Keratinocyte (primary cell): ENCODE measurements around the gene TTR. TPM values are rescaled to one million over a fixed set of nuclear protein-coding genes. Genes with fewer than 3 reads are reported as not detected.

Source experiments
- DNase-seq: peaks from one replicate; pipeline ENCODE4 v3.0.0-alpha.2; 2011; ENCODE audit warnings: low read depth, missing footprints, low spot score
- FAIRE-seq: peaks from 2 replicates; lab custom pipeline; 2011; peaks lifted over from hg19 to GRCh38; lab: Jason Lieb, UNC
- H2AFZ ChIP-seq: 2 replicates; pipeline ENCODE4 v1.6.0; 2012; ENCODE audit warnings: low read length, control low read depth, inconsistent platforms; ENCODE audit not compliant: control insufficient read depth
- H3K27ac ChIP-seq: 2 replicates; pipeline ENCODE4 v1.5.1; 2011; ENCODE audit warnings: low read length; ENCODE audit not compliant: control insufficient read depth, insufficient read depth
- H3K27me3 ChIP-seq: 3 replicates; pipeline ENCODE4 v1.6.0; 2011; ENCODE audit warnings: low read length; ENCODE audit not compliant: control insufficient read depth, insufficient read depth; ENCODE audit errors: extremely low read depth
- H3K36me3 ChIP-seq, 2 experiments: 2 replicates in 1 of 2; 3 replicates in 1 of 2; pipeline ENCODE4 v1.5.1; 2011; ENCODE audit warnings: low read length in 2 of 2, mild to moderate bottlenecking in 1 of 2; ENCODE audit not compliant: control insufficient read depth in 2 of 2, insufficient read depth in 2 of 2; ENCODE audit errors: extremely low read depth in 1 of 2
- H3K4me1 ChIP-seq: 3 replicates; pipeline ENCODE4 v1.5.1; 2011; ENCODE audit warnings: low read length; ENCODE audit not compliant: control insufficient read depth, insufficient read depth; ENCODE audit errors: extremely low read depth
- H3K4me2 ChIP-seq: 3 replicates; pipeline ENCODE4 v1.6.0; 2011; ENCODE audit warnings: low read depth, low read length; ENCODE audit not compliant: control insufficient read depth, insufficient read depth; ENCODE audit errors: extremely low read depth
- H3K4me3 ChIP-seq, 3 experiments: fragments of 200-600 bp in 1 of 3; sonication (generic) in 1 of 3; 2 replicates in 2 of 3; 3 replicates in 1 of 3; pipeline ENCODE4 v1.5.1; 2011 to 2016; ENCODE audit warnings: low read length in 3 of 3, mild to moderate bottlenecking in 3 of 3, control low read depth in 2 of 3, inconsistent platforms in 1 of 3, low read depth in 1 of 3, mixed read lengths in 1 of 3, mixed run types in 1 of 3, moderate library complexity in 1 of 3; ENCODE audit not compliant: control insufficient read depth in 2 of 3, insufficient read depth in 2 of 3; ENCODE audit errors: extremely low read depth in 1 of 3
- H3K79me2 ChIP-seq: 2 replicates; pipeline ENCODE4 v1.6.0; 2012; ENCODE audit warnings: low read length; ENCODE audit not compliant: control insufficient read depth, insufficient read depth
- H3K9ac ChIP-seq: 3 replicates; pipeline ENCODE4 v1.6.0; 2011; ENCODE audit warnings: low read length; ENCODE audit not compliant: control insufficient read depth, insufficient read depth; ENCODE audit errors: extremely low read depth
- H3K9me1 ChIP-seq: 3 replicates; pipeline ENCODE4 v1.6.0; 2011; ENCODE audit warnings: low read length; ENCODE audit not compliant: control insufficient read depth, insufficient read depth; ENCODE audit errors: extremely low read depth
- H3K9me3 ChIP-seq: 2 replicates; pipeline ENCODE4 v1.5.1; 2012; ENCODE audit warnings: low read depth, low read length; ENCODE audit not compliant: control insufficient read depth
- H4K20me1 ChIP-seq: 3 replicates; pipeline ENCODE4 v1.6.0; 2011; ENCODE audit warnings: low read length; ENCODE audit not compliant: control insufficient read depth, insufficient read depth; ENCODE audit errors: extremely low read depth
- CTCF ChIP-seq, 3 experiments: IDR thresholded peaks in 1 of 3; conservative IDR thresholded peaks in 1 of 3; optimal IDR thresholded peaks in 1 of 3; 2 replicates in 2 of 3; 3 replicates in 1 of 3; pipeline versions ENCODE3 to v1.5.1; 2011; ENCODE audit warnings: low read length in 3 of 3, mild to moderate bottlenecking in 3 of 3, moderate library complexity in 2 of 3, control low read depth in 1 of 3, inconsistent platforms in 1 of 3; ENCODE audit not compliant: insufficient read depth in 2 of 3; ENCODE audit errors: extremely low read depth in 1 of 3
- EZH2 ChIP-seq: IDR thresholded peaks from one replicate; pipeline ENCODE4 v1.6.1; 2012; ENCODE audit warnings: inconsistent platforms, mild to moderate bottlenecking, low read length, moderate library complexity
- dilution Hi-C: fragments of 300-500 bp; cut with MboI; formaldehyde crosslinking; loops from one replicate; pipeline ENCODE4 v1.7.0; 2020; ENCODE audit warnings: low sequenced_read_pairs; ENCODE audit not compliant: extremely low pct_ligation_motif_present
- polyA plus RNA-seq, 5 experiments: library from polyadenylated mRNA; depleted of rRNA in 3 of 5; stranded (reverse) in 3 of 5; stranded (forward) in 1 of 5; unstranded in 1 of 5; fragments of >200 nt; gene quantifications; 1 replicate in 1 of 5; 2 replicates in 3 of 5; 3 replicates in 1 of 5; pipeline versions ENCODE4 v1.2.1 to v1.2.3, GENCODE V29; 2011 to 2012; ENCODE audit warnings: missing spikeins in 2 of 5, low read depth in 1 of 5, low replicate concordance in 1 of 5

Gene TTR
- polyA plus RNA-seq, 1 donor (not counting 4 experiments of a cell fraction or from before 2014, with no cell fraction given) = not detected

GRCh38 chr18:31596081-31596872 is 4.6 kb downstream of the TTR start:
- Histone ChIP-seq H3K9ac (no peak overlapping the region), H3K79me2 (no peaks in the 10 kb centered on the region), H2AFZ (no peak overlapping the region), H3K4me2 (no peak overlapping the region), H3K27ac (no peak overlapping the region), H3K36me3 (no peaks in the 10 kb centered on the region), H3K4me3 (no peak overlapping the region), H4K20me1 (no peaks in the 10 kb centered on the region), H3K4me1 (no peaks in the 10 kb centered on the region), H3K9me1 (no peaks in the 10 kb centered on the region), H3K9me3 (no peaks in the 10 kb centered on the region), H3K27me3 (no peaks in the 10 kb centered on the region)
- FAIRE-seq = no peak
- no peak for DNase-seq
- dilution Hi-C loops = no loop called here
- TF ChIP-seq EZH2 (no peak), CTCF (optimal IDR thresholded peaks at IDR 0.05 in 1 of 3, IDR thresholded peaks at IDR 0.05 in 1 of 3, conservative IDR thresholded peaks at IDR 0.05 in 1 of 3; ENCODE audit: extremely low read depth in 1 of 3, insufficient read depth in 2 of 3, low read length in 3 of 3) (no peak)

- no peaks in the 10 kb centered on the region for H3K9me3 ChIP-seq
- dilution Hi-C loops = no loop called here
- no peaks in the 10 kb centered on the region for H3K79me2 ChIP-seq
- peaks cover 2% of the 10 kb centered on the region for H3K4me1 ChIP-seq
- no peak for TF ChIP-seq CTCF (optimal IDR thresholded peaks at IDR 0.05 in 1 of 3, IDR thresholded peaks at IDR 0.05 in 1 of 3, conservative IDR thresholded peaks at IDR 0.05 in 1 of 3; ENCODE audit: extremely low read depth in 1 of 3, insufficient read depth in 2 of 3, low read length in 3 of 3)
- no peak for TF ChIP-seq EZH2
- FAIRE-seq = no peak
- no peak overlapping the region for H3K4me3 ChIP-seq
- H3K4me2 ChIP-seq = no peak overlapping the region
- H3K36me3 ChIP-seq = no peaks in the 10 kb centered on the region
- no peaks in the 10 kb centered on the region for H3K9me1 ChIP-seq
- no peak for DNase-seq
- H3K27ac ChIP-seq = no peak overlapping the region
- no peak overlapping the region for H3K9ac ChIP-seq
- H4K20me1 ChIP-seq = no peaks in the 10 kb centered on the region
- H2AFZ ChIP-seq = no peak overlapping the region
- H3K27me3 ChIP-seq = no peaks in the 10 kb centered on the region
These were observed 6.5 kb downstream of the TTR start for GRCh38 chr18:31598021-31598805.
